NT2/D1 (cell line): ENCODE data around the gene MEGF9.

Experiments
- DNase-seq: peaks from one replicate; pipeline ENCODE4 v3.0.0-alpha.2; 2011; ENCODE audit warnings: low read depth, low spot score
- H3K27me3 ChIP-seq: 2 replicates; pipeline ENCODE4 v1.6.0; 2011; ENCODE audit warnings: mild to moderate bottlenecking; ENCODE audit not compliant: insufficient read length, insufficient read depth
- H3K36me3 ChIP-seq: 2 replicates; pipeline ENCODE4 v1.6.1; 2011; ENCODE audit warnings: mild to moderate bottlenecking, low read length, mixed read lengths; ENCODE audit not compliant: insufficient read depth, insufficient read length
- H3K4me1 ChIP-seq: 2 replicates; pipeline ENCODE4 v1.5.1; 2011; ENCODE audit not compliant: insufficient read depth, insufficient read length
- H3K4me3 ChIP-seq: 2 replicates; pipeline ENCODE4 v1.5.1; 2011; ENCODE audit warnings: low read depth; ENCODE audit not compliant: insufficient read length
- H3K9ac ChIP-seq: 2 replicates; pipeline ENCODE4 v1.6.0; 2011; ENCODE audit warnings: low read depth; ENCODE audit not compliant: insufficient read length
- H3K9me3 ChIP-seq: 2 replicates; pipeline ENCODE4 v1.5.1; 2011; ENCODE audit warnings: mild to moderate bottlenecking, low read length; ENCODE audit not compliant: insufficient read depth
- SUZ12 ChIP-seq: IDR thresholded peaks from 2 replicates; pipeline ENCODE4 v1.6.1; 2011; ENCODE audit not compliant: insufficient read length, insufficient read depth; ENCODE audit errors: extremely low read depth
- YY1 ChIP-seq: IDR thresholded peaks from 2 replicates; pipeline ENCODE4 v1.6.1; 2011; ENCODE audit not compliant: insufficient read length, insufficient read depth
- ZNF274 ChIP-seq: IDR thresholded peaks from 2 replicates; pipeline ENCODE4 v1.6.1; 2011; ENCODE audit warnings: mild to moderate bottlenecking, low read depth, low read length

The MEGF9 gene

GRCh38 chr9:120603010-120603409 is 111.3 kb downstream of the MEGF9 start:
- H3K36me3 ChIP-seq = no peaks in the 10 kb centered on the region
- no peak overlapping the region for H3K9ac ChIP-seq
- H3K27me3 ChIP-seq = no peaks in the 10 kb centered on the region
- H3K4me1 ChIP-seq = no peaks in the 10 kb centered on the region
- no peak overlapping the region for H3K4me3 ChIP-seq
- no peaks in the 10 kb centered on the region for H3K9me3 ChIP-seq
- no peak for DNase-seq
- no peak for TF ChIP-seq YY1

GRCh38 chr9:120593955-120594277 is 120.4 kb downstream of the MEGF9 start:
- Histone ChIP-seq H3K9ac (no peak overlapping the region), H3K9me3 (no peaks in the 10 kb centered on the region)

DNA sequence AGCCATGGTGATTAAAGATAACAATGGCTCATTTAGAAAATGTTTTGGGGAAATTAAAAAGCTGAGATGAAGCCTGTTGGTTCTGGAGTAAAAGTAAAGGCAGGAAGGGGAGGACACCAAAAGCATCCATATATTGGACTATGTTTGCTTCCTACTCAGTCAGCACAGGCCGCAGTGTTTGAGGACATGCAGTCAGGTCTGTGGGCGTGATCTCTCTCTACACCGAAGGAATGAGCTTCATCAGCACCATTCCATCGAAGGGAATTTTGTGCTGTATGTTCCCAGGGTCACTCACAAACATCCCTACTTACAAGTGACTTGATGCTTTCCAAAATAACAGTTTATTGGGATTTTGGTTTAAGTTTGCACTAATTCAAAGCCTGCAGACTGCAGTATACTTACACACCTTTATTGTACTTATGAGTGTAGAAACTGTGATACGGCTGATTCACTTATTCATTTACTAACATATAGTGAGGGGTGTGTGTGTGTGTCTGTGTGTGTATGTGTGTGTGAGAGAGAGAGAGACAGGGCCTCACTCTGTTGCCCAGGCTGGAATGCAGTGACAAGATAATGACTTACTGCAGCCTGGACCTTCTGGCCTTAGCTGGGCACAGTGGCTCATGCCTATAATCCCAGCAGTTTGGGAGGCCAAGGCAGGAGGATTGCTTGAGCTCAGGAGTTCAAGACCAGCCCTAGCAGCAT is 120.9 kb downstream of the MEGF9 start:
- H3K4me3 ChIP-seq = no peak overlapping the region
- no peak for DNase-seq
- H3K9me3 ChIP-seq = no peaks in the 10 kb centered on the region
- H3K9ac ChIP-seq = no peak overlapping the region
- H3K4me1 ChIP-seq = no peaks in the 10 kb centered on the region
- TF ChIP-seq YY1 = no peak
- no peak for TF ChIP-seq SUZ12
- TF ChIP-seq ZNF274 = no peak
- no peaks in the 10 kb centered on the region for H3K36me3 ChIP-seq
- H3K27me3 ChIP-seq = no peaks in the 10 kb centered on the region

More at GRCh38 chr9:120593955-120594277, 120.4 kb downstream of the MEGF9 start:
- no peaks in the 10 kb centered on the region for H3K36me3 ChIP-seq
- no peak for DNase-seq
- H3K4me3 ChIP-seq = no peak overlapping the region
- H3K4me1 ChIP-seq = no peaks in the 10 kb centered on the region
- no peaks in the 10 kb centered on the region for H3K27me3 ChIP-seq
- TF ChIP-seq YY1 = no peak

DNA sequence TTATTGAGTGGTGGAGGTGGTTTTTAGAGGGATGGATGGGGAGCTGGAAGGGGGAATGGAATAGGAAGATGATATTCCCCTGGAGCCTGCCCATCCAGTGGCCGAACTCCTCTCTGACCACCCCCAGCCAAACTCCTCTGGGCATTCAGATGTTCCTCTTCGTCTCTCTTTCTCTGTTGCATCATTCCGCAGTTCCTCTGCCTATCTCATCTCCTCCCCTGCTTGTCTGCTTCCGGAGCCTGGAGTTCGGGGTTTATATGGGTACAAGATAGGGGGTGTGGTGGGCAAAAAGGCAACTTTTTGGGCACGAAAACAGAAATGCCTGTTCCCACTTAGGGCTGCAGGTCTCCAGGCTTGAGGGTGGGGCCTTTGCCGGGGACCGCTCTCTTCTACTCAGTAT is 122.1 kb downstream of the MEGF9 start:
- no peak for DNase-seq
- no peaks in the 10 kb centered on the region for H3K27me3 ChIP-seq
- H3K9me3 ChIP-seq = no peaks in the 10 kb centered on the region
- no peak for TF ChIP-seq SUZ12
- no peak for TF ChIP-seq ZNF274
- no peak for TF ChIP-seq YY1
- H3K9ac ChIP-seq = no peak overlapping the region
- H3K4me1 ChIP-seq = no peaks in the 10 kb centered on the region
- no peaks in the 10 kb centered on the region for H3K36me3 ChIP-seq
- H3K4me3 ChIP-seq = no peak overlapping the region

DNA sequence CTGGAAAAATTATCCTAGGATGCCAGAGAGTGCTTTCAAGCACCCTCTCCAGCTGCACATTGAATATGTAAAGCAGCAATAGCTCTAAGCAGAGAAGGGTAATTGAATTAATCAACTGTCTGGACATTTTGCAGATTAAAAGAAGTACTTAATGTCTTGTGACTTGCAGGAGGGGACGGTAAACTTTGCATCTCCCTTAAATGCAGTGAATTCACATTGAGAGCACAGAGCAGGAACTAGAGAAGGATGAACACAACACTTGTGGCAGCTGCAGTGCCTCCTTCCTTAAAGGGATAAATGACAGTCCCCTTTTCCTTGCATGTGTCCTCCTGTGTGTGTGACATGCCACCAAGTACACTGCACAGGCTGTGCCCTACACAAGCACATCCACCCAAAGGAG is 126.9 kb downstream of the MEGF9 start:
- Histone ChIP-seq H3K9me3 (no peaks in the 10 kb centered on the region), H3K4me3 (no peak overlapping the region), H3K36me3 (no peaks in the 10 kb centered on the region), H3K4me1 (no peaks in the 10 kb centered on the region), H3K27me3 (no peaks in the 10 kb centered on the region), H3K9ac (no peak overlapping the region)
- TF ChIP-seq ZNF274 (no peak), YY1 (no peak), SUZ12 (no peak)
- no peak for DNase-seq

GRCh38 chr9:120583958-120584369 is 130.3 kb downstream of the MEGF9 start:
- no peak overlapping the region for H3K9ac ChIP-seq
- no peak for TF ChIP-seq YY1
- TF ChIP-seq ZNF274 = no peak
- no peak for TF ChIP-seq SUZ12
- DNase-seq = no peak

GRCh38 chr9:120580051-120580896 is 134.0 kb downstream of the MEGF9 start, which contains the start of gene CDK5RAP2:
CDK5RAP2 (minus strand) TSS chr9:120580167; CDS start chr9:120579978, 189 bp downstream.
- H3K27me3 ChIP-seq = no peaks in the 10 kb centered on the region
- DNase-seq = peak; percentile 98
- peak within 1 kb of the TSS; percentile 92 for H3K9ac ChIP-seq
- peaks cover 20% of the 10 kb centered on the region for H3K36me3 ChIP-seq
- H3K4me3 ChIP-seq = peak within 1 kb of the TSS; percentile 83
- no peaks in the 10 kb centered on the region for H3K9me3 ChIP-seq
- no peaks in the 10 kb centered on the region for H3K4me1 ChIP-seq
- TF ChIP-seq SUZ12 = no peak
- TF ChIP-seq YY1 = peak; percentile 99

More at GRCh38 chr9:120583958-120584369, 130.3 kb downstream of the MEGF9 start:
- Histone ChIP-seq H3K36me3 (peaks cover 1% of the 10 kb centered on the region), H3K9me3 (no peaks in the 10 kb centered on the region), H3K27me3 (no peaks in the 10 kb centered on the region), H3K4me3 (no peak overlapping the region), H3K4me1 (no peaks in the 10 kb centered on the region)
